Activated CD4-positive, alpha-beta T cell treated with anti-CD3 and anti-CD28 coated beads, Interleukin-2, amount 50 U/mL, for 4 hours (primary cell): ENCODE results near the gene ECEL1.
"Not testable (repeated sequence)": the region's sequence is repeated elsewhere in the genome, so short reads cannot be mapped to it uniquely, and the experiment has no call there.

Experiments
- DNase-seq, 2 experiments: peaks; one replicate each; pipeline ENCODE4 v3.0.0-alpha.2; 2020

The ECEL1 gene

GRCh38 chr2:232440220-232441018, 47.2 kb downstream of the ECEL1 start:
- DNase-seq, result peak; percentile 84 to 87

- DNase-seq, result no peak
Measured at GRCh38 chr2:232439758-232440135, 47.9 kb downstream of the ECEL1 start.

- DNase-seq, result peak; percentile 19 to 34
Measured at GRCh38 chr2:232438951-232439757, 48.5 kb downstream of the ECEL1 start.

GRCh38 chr2:232438091-232438490, 49.5 kb downstream of the ECEL1 start:
- DNase-seq, result no peak

DNA sequence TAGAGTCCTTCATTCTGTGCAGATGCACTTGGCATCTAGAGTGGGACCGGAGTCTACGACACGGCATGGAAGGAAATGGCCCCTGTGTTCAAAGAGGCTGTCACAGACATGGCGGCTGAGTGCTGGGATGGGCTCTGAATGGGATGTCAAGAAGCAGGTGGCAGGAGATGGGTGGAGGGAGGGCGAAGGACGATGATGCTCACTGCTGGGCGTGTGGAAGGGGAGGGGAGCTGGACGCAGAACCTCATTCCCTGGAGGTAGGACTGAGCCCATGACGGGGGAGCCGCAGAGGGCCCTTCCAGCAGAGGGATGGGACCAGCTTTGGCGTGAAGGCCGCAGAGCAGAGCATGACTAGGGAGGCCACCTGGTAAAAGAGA, 50.5 kb downstream of the ECEL1 start:
- no peak for DNase-seq

GRCh38 chr2:232436381-232437194, 51.0 kb downstream of the ECEL1 start:
- no peak for DNase-seq

- no peak for DNase-seq
Measured at GRCh38 chr2:232435805-232436204, 51.8 kb downstream of the ECEL1 start.

GRCh38 chr2:232435375-232435648, 52.3 kb downstream of the ECEL1 start:
- DNase-seq, result no peak

- DNase-seq, result no peak
Measured at GRCh38 chr2:232434563-232435374, 52.9 kb downstream of the ECEL1 start.

DNA sequence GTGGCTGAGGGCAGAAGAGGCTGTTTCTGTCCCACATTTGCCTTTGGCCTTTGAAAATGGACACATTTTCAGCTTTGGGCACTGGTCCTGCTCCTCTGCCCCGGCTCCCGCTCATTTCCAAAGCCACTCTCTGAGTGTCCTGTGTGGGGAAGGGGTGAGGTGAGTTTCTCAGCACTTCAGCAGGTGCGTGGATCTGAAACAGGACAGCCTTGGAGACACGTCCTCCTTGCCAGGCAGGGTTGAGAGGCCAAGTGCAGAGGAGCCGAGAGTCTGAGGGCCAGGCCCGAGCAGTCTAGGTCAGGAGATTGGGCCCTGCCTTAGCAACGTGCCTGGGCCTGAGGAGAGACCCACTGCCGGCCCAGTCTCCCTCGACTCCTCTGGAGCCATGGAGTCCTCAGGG, 53.5 kb downstream of the ECEL1 start:
- DNase-seq, result no peak

GRCh38 chr2:232433622-232434021, 54.0 kb downstream of the ECEL1 start:
- not testable (repeated sequence) for DNase-seq

- no peak for DNase-seq
Measured at GRCh38 chr2:232432598-232433184, 54.9 kb downstream of the ECEL1 start.

GRCh38 chr2:232431705-232432590, 55.7 kb downstream of the ECEL1 start:
- no peak for DNase-seq
